ENCODE results near the gene SHC1.

SHC1 gene

DNA sequence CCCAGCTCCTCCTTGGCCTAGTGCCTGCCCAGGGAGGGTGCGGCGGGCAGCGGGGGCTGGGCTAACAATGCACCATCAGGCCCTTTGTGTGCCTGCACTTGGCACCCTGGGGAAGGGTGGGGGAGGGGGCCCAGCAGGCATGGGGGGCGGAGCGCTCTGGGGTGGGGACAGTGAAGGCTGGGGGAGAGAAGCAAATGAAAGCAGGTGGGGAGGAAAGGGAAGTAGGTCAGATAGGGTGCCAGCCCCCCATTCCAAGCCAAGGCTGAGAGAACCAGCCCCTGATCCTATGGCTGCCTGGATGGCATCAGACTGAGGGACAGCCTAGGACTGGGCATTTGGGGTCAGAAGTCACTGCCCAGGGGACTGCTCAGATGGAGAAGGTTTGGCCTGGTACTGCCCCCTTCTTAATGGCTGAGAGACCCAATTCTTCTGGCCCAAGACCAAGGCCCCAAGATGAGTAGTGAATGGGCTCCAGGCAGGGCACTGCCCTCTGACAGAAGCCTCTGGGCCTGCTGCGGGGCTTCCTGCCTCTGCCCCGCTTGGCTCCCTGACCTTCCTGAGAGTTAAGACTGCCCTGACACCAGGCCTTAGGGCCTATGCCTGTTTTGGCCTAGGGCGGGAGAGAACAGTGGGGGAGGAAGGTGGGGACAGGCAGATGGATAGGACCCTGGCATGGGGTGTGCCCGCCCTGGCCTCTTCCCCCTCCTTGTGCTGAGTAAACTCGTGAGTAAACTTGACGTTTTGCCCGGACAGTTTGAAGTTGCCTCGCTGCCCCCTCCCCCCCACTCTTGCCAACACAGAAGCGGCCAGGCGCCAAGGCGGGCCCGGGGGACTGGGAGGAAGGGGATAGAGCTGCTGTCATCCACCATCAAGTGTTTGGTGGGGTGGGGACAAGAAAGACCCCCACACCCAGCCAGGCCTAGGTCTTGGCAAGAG lies 34.8 kb upstream of the SHC1 start:
- peak overlapping the region; percentile 90 for H3K4me3 ChIP-seq (ENCODE audit: low read length)
- peak overlapping the region; percentile 85 for H3K9ac ChIP-seq (ENCODE audit: low read depth, low read length)
- H3K27me3 ChIP-seq (ENCODE audit: control insufficient read depth, insufficient read depth, low read length) = no peaks in the 10 kb centered on the region
- H3K4me2 ChIP-seq (ENCODE audit: low read length) = peak overlapping the region; percentile 95
- H3K9me3 ChIP-seq (replicated peaks; ENCODE audit: low read length) = no peaks in the 10 kb centered on the region
- peaks cover 51% of the 10 kb centered on the region for H3K4me1 ChIP-seq (ENCODE audit: control insufficient read depth, insufficient read depth, low read length)
- H3K36me3 ChIP-seq (ENCODE audit: insufficient read depth, low read length) = peaks cover 21% of the 10 kb centered on the region

DNA sequence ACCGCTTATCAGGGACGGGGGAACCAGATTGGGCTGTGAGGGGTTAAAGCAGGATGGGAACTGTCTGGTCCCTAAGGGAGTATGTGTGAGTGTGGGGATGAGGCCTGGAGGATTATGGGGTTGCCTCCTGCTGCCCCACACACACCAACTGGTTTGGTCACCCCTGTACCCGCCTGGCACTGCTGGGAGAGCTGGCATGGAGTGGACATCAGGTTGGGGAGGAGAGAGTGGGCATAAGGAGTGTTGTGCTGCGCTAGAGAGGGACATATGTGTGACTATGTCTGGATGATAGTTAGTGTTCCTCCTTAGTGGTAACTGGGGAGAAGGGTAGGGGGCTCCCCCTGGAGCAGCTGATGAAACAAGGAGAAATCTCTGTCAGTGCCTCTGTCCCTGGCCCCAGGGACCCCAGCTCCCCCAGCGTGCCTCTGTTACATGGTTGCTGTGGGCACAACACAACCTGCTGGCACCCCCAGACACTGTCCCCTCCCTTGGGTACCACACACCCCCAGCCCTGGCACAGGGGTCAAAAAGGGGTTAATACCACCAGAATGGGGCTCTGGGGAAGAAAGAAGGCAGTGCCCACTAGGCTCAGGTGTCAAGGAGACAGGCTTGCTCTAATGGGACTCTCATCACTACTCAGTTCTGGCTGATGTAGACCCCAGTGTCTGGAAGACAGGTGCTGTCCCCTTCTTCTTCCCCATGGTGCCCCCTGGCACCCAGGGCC lies 34.0 kb upstream of the SHC1 start:
- peak overlapping the region; percentile 85 for H3K9ac ChIP-seq (ENCODE audit: low read depth, low read length)
- peaks cover 15% of the 10 kb centered on the region for H3K36me3 ChIP-seq (ENCODE audit: insufficient read depth, low read length)
- H3K27me3 ChIP-seq (ENCODE audit: control insufficient read depth, insufficient read depth, low read length) = no peaks in the 10 kb centered on the region
- H3K4me1 ChIP-seq (ENCODE audit: control insufficient read depth, insufficient read depth, low read length) = peaks cover 58% of the 10 kb centered on the region
- peak overlapping the region; percentile 90 for H3K4me3 ChIP-seq (ENCODE audit: low read length)
- H3K4me2 ChIP-seq (ENCODE audit: low read length) = peak overlapping the region; percentile 95
- no peaks in the 10 kb centered on the region for H3K9me3 ChIP-seq (replicated peaks; ENCODE audit: low read length)

- H3K27me3 ChIP-seq (ENCODE audit: control insufficient read depth, insufficient read depth, low read length) = no peaks in the 10 kb centered on the region
- no peaks in the 10 kb centered on the region for H3K9me3 ChIP-seq (replicated peaks; ENCODE audit: low read length)
- H3K4me3 ChIP-seq (ENCODE audit: low read length) = peak overlapping the region; percentile 90
- H3K36me3 ChIP-seq (ENCODE audit: insufficient read depth, low read length) = peaks cover 15% of the 10 kb centered on the region
- peak overlapping the region; percentile 95 for H3K4me2 ChIP-seq (ENCODE audit: low read length)
- H3K9ac ChIP-seq (ENCODE audit: low read depth, low read length) = peak overlapping the region; percentile 85
- peaks cover 58% of the 10 kb centered on the region for H3K4me1 ChIP-seq (ENCODE audit: control insufficient read depth, insufficient read depth, low read length)
Observed at GRCh38 chr1:155003766-155004351, 33.3 kb upstream of the SHC1 start.

DNA sequence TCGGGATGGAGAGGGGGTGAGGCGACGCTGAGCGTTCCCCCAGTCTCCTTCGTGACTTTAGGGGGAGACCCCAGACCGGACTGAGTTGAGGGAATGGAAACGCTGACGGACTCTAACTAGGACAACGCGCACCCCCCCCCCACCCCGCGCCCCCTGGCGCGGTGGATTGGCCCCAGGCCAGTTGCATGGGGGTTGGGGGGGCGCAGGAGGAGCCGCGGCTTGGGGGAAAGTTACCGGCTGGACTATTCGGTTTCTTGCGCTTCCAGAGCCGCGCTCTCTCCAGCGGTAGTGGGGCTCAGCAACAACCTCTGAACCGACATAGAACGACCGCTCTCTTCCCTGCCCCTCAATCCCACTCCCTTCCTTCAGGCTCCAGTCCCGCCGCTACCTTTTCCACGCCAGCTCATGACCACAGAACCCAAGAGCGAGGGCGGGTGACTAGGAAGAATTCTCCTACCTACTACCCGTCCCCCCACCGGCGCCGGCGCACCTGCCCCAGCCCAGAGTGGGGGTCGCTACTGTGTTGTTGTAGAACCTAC lies 32.7 kb upstream of the SHC1 start:
- Histone ChIP-seq H3K27me3 (ENCODE audit: control insufficient read depth, insufficient read depth, low read length) (no peaks in the 10 kb centered on the region), H3K4me3 (ENCODE audit: low read length) (peak overlapping the region; percentile 90), H3K4me1 (ENCODE audit: control insufficient read depth, insufficient read depth, low read length) (peaks cover 56% of the 10 kb centered on the region), H3K36me3 (ENCODE audit: insufficient read depth, low read length) (peaks cover 15% of the 10 kb centered on the region), H3K9ac (ENCODE audit: low read depth, low read length) (peak overlapping the region; percentile 85), H3K4me2 (ENCODE audit: low read length) (peak overlapping the region; percentile 95), H3K9me3 (replicated peaks; ENCODE audit: low read length) (no peaks in the 10 kb centered on the region)

GRCh38 chr1:155002464-155003226 lies 32.1 kb upstream of the SHC1 start, which contains the start of gene ZBTB7B:
ZBTB7B (plus strand) TSS chr1:155002802; CDS start chr1:155014661, 11,859 bp downstream.
- H3K4me2 ChIP-seq (ENCODE audit: low read length) = peak within 1 kb of the TSS; percentile 95
- H3K36me3 ChIP-seq (ENCODE audit: insufficient read depth, low read length) = peaks cover 15% of the 10 kb centered on the region
- H3K9me3 ChIP-seq (replicated peaks; ENCODE audit: low read length) = no peaks in the 10 kb centered on the region
- peaks cover 49% of the 10 kb centered on the region for H3K4me1 ChIP-seq (ENCODE audit: control insufficient read depth, insufficient read depth, low read length)
- no peaks in the 10 kb centered on the region for H3K27me3 ChIP-seq (ENCODE audit: control insufficient read depth, insufficient read depth, low read length)
- H3K4me3 ChIP-seq (ENCODE audit: low read length) = peak within 1 kb of the TSS; percentile 90
- peak within 1 kb of the TSS; percentile 85 for H3K9ac ChIP-seq (ENCODE audit: low read depth, low read length)

- Histone ChIP-seq H3K4me1 (ENCODE audit: control insufficient read depth, insufficient read depth, low read length) (peaks cover 41% of the 10 kb centered on the region), H3K27me3 (ENCODE audit: control insufficient read depth, insufficient read depth, low read length) (no peaks in the 10 kb centered on the region), H3K9ac (ENCODE audit: low read depth, low read length) (peak overlapping the region; percentile 76), H3K4me2 (ENCODE audit: low read length) (peak overlapping the region; percentile 95), H3K36me3 (ENCODE audit: insufficient read depth, low read length) (peaks cover 11% of the 10 kb centered on the region), H3K4me3 (ENCODE audit: low read length) (peak overlapping the region; percentile 85), H3K9me3 (replicated peaks; ENCODE audit: low read length) (no peaks in the 10 kb centered on the region)
Observed at GRCh38 chr1:155001675-155002463, 31.3 kb upstream of the SHC1 start.

- Histone ChIP-seq H3K9me3 (replicated peaks; ENCODE audit: low read length) (no peaks in the 10 kb centered on the region), H3K27me3 (ENCODE audit: control insufficient read depth, insufficient read depth, low read length) (no peaks in the 10 kb centered on the region), H3K4me2 (ENCODE audit: low read length) (peak overlapping the region; percentile 95), H3K9ac (ENCODE audit: low read depth, low read length) (peak overlapping the region; percentile 76), H3K36me3 (ENCODE audit: insufficient read depth, low read length) (peaks cover 7% of the 10 kb centered on the region), H3K4me1 (ENCODE audit: control insufficient read depth, insufficient read depth, low read length) (peaks cover 36% of the 10 kb centered on the region), H3K4me3 (ENCODE audit: low read length) (peak overlapping the region; percentile 75)
Observed at GRCh38 chr1:155001425-155001674, 30.8 kb upstream of the SHC1 start.

GRCh38 chr1:155000726-155001424 lies 30.3 kb upstream of the SHC1 start:
- Histone ChIP-seq H3K36me3 (ENCODE audit: insufficient read depth, low read length) (peaks cover 2% of the 10 kb centered on the region), H3K4me2 (ENCODE audit: low read length) (peak overlapping the region; percentile 95), H3K27me3 (ENCODE audit: control insufficient read depth, insufficient read depth, low read length) (no peaks in the 10 kb centered on the region), H3K4me1 (ENCODE audit: control insufficient read depth, insufficient read depth, low read length) (peaks cover 31% of the 10 kb centered on the region), H3K4me3 (ENCODE audit: low read length) (peak overlapping the region; percentile 75), H3K9ac (ENCODE audit: low read depth, low read length) (peak overlapping the region; percentile 76), H3K9me3 (replicated peaks; ENCODE audit: low read length) (no peaks in the 10 kb centered on the region)

GRCh38 chr1:155000411-155000725 lies 29.8 kb upstream of the SHC1 start:
- H3K4me1 ChIP-seq (ENCODE audit: control insufficient read depth, insufficient read depth, low read length) = peaks cover 26% of the 10 kb centered on the region
- peak overlapping the region; percentile 95 for H3K4me2 ChIP-seq (ENCODE audit: low read length)
- peak overlapping the region; percentile 76 for H3K9ac ChIP-seq (ENCODE audit: low read depth, low read length)
- H3K9me3 ChIP-seq (replicated peaks; ENCODE audit: low read length) = no peaks in the 10 kb centered on the region
- no peaks in the 10 kb centered on the region for H3K36me3 ChIP-seq (ENCODE audit: insufficient read depth, low read length)
- no peaks in the 10 kb centered on the region for H3K27me3 ChIP-seq (ENCODE audit: control insufficient read depth, insufficient read depth, low read length)
- peak overlapping the region; percentile 75 for H3K4me3 ChIP-seq (ENCODE audit: low read length)

Measured in skeletal muscle satellite cell (primary cell).